H9 (cell line): ENCODE data around the gene ASTN2. TPM values are rescaled to one million over a fixed set of nuclear protein-coding genes. Genes with fewer than 3 reads are reported as not detected.

Experiments used
- DNase-seq: peaks from one replicate; pipeline ENCODE4 v3.0.0-alpha.2; 2017
- H2AFZ ChIP-seq: one replicate; pipeline ENCODE4 v1.6.1; 2013; ENCODE audit warnings: mild to moderate bottlenecking, low read length, control low read depth, moderate library complexity
- H2AK5ac ChIP-seq: 2 replicates; pipeline ENCODE4 v1.6.1; 2013; ENCODE audit warnings: low read length, control low read depth, mixed read lengths; ENCODE audit not compliant: insufficient read length
- H2BK120ac ChIP-seq: one replicate; pipeline ENCODE4 v1.6.1; 2013; ENCODE audit warnings: low read depth, mild to moderate bottlenecking, low read length, control low read depth, inconsistent platforms; ENCODE audit not compliant: poor library complexity, severe bottlenecking
- H2BK12ac ChIP-seq: 2 replicates; pipeline ENCODE4 v1.6.1; 2013; ENCODE audit warnings: low read length, control low read depth, mixed read lengths, low read depth; ENCODE audit not compliant: insufficient read length
- H2BK15ac ChIP-seq: 2 replicates; pipeline ENCODE4 v1.6.1; 2013; ENCODE audit warnings: low read depth, low read length, control low read depth
- H2BK20ac ChIP-seq: one replicate; pipeline ENCODE4 v1.6.1; 2013; ENCODE audit warnings: low read depth, mild to moderate bottlenecking, low read length, control low read depth, inconsistent platforms; ENCODE audit not compliant: poor library complexity, severe bottlenecking
- H2BK5ac ChIP-seq: 2 replicates; pipeline ENCODE4 v1.6.1; 2013; ENCODE audit warnings: low read length, control low read depth, mixed read lengths; ENCODE audit not compliant: insufficient read length
- H3K14ac ChIP-seq: 2 replicates; pipeline ENCODE4 v1.6.1; 2013; ENCODE audit warnings: low read length, control low read depth; ENCODE audit not compliant: insufficient read depth
- H3K18ac ChIP-seq: 2 replicates; pipeline ENCODE4 v1.6.1; 2013; ENCODE audit warnings: low read depth, mild to moderate bottlenecking, mixed read lengths, low read length, control low read depth; ENCODE audit not compliant: insufficient read length
- H3K23ac ChIP-seq: 2 replicates; pipeline ENCODE4 v1.6.1; 2013; ENCODE audit warnings: low read length, control low read depth, mixed read lengths, low read depth; ENCODE audit not compliant: insufficient read length
- H3K23me2 ChIP-seq: 2 replicates; pipeline ENCODE4 v1.6.1; 2013; ENCODE audit warnings: low read depth, mild to moderate bottlenecking, mixed read lengths, low read length, control low read depth; ENCODE audit not compliant: insufficient read length, poor library complexity, severe bottlenecking
- H3K27ac ChIP-seq: 2 replicates; pipeline ENCODE4 v1.5.1; 2013; ENCODE audit warnings: low read length, control low read depth, mixed read lengths, low read depth; ENCODE audit not compliant: insufficient read length
- H3K27me3 ChIP-seq: 2 replicates; pipeline ENCODE4 v1.6.1; 2013; ENCODE audit warnings: low read length, control low read depth, inconsistent platforms; ENCODE audit not compliant: insufficient read depth
- H3K4ac ChIP-seq: 2 replicates; pipeline ENCODE4 v1.6.1; 2013; ENCODE audit warnings: low read depth, mild to moderate bottlenecking, control low read depth, inconsistent platforms, low read length, moderate library complexity
- H3K4me1 ChIP-seq: 2 replicates; pipeline ENCODE4 v1.6.1; 2013; ENCODE audit warnings: low read length, control low read depth, inconsistent platforms; ENCODE audit not compliant: insufficient read depth
- H3K4me2 ChIP-seq: 2 replicates; pipeline ENCODE4 v1.6.1; 2013; ENCODE audit warnings: low read length, control low read depth, mixed read lengths; ENCODE audit not compliant: insufficient read length, insufficient read depth
- H3K56ac ChIP-seq: 2 replicates; pipeline ENCODE4 v1.6.1; 2013; ENCODE audit warnings: low read depth, mild to moderate bottlenecking, mixed read lengths, low read length, control low read depth; ENCODE audit not compliant: insufficient read length
- H3K79me1 ChIP-seq: 2 replicates; pipeline ENCODE4 v1.6.1; 2013; ENCODE audit warnings: low read depth, mild to moderate bottlenecking, moderate library complexity, low read length, control low read depth, inconsistent platforms; ENCODE audit not compliant: insufficient read depth, poor library complexity, severe bottlenecking
- H3K79me2 ChIP-seq: 2 replicates; pipeline ENCODE4 v1.6.1; 2013; ENCODE audit warnings: low read length, control low read depth, inconsistent platforms; ENCODE audit not compliant: insufficient read depth
- H3K9ac ChIP-seq: 2 replicates; pipeline ENCODE4 v1.6.1; 2013; ENCODE audit warnings: low read length, control low read depth, mixed read lengths; ENCODE audit not compliant: insufficient read length; ENCODE audit errors: extremely low read depth
- H3K9me3 ChIP-seq: one replicate; pipeline ENCODE4 v1.6.1; 2013; ENCODE audit warnings: low read depth, low read length, inconsistent platforms; ENCODE audit not compliant: control insufficient read depth
- H3T11ph ChIP-seq: one replicate; pipeline ENCODE4 v1.6.1; 2013; ENCODE audit warnings: mild to moderate bottlenecking, low read length, control low read depth, inconsistent platforms
- H4K20me1 ChIP-seq: one replicate; pipeline ENCODE4 v1.6.1; 2013; ENCODE audit not compliant: control insufficient read depth, insufficient read length, insufficient read depth
- H4K5ac ChIP-seq: 2 replicates; pipeline ENCODE4 v1.6.1; 2013; ENCODE audit warnings: low read depth, mild to moderate bottlenecking, mixed read lengths, low read length, control low read depth; ENCODE audit not compliant: insufficient read length
- H4K8ac ChIP-seq: replicated peaks from 2 replicates; pipeline ENCODE4 v1.6.1; 2013; ENCODE audit warnings: low read length, control low read depth, mixed read lengths, low read depth; ENCODE audit not compliant: insufficient read length
- H4K91ac ChIP-seq: 2 replicates; pipeline ENCODE4 v1.6.1; 2013; ENCODE audit warnings: low read depth, mild to moderate bottlenecking, moderate library complexity, mixed read lengths, low read length, control low read depth; ENCODE audit not compliant: insufficient read length
- H3K27ac Mint-ChIP-seq, 3 experiments: 2 replicates in 2 of 3; 3 replicates in 1 of 3; pipeline ENCODE4 v1.8.0; 2020 to 2021; ENCODE audit warnings: mixed read lengths in 3 of 3, mild to moderate bottlenecking in 1 of 3, moderate library complexity in 1 of 3
- H3K27me3 Mint-ChIP-seq: 2 replicates; pipeline ENCODE4 v1.8.0; 2021; ENCODE audit warnings: low read depth, mild to moderate bottlenecking, moderate library complexity, mixed read lengths
- H3K36me3 Mint-ChIP-seq, 3 experiments: 2 replicates in 2 of 3; 3 replicates in 1 of 3; pipeline ENCODE4 v1.8.0; 2020 to 2021; ENCODE audit warnings: low read depth in 3 of 3, mixed read lengths in 3 of 3; ENCODE audit not compliant: insufficient read depth in 1 of 3
- H3K4me1 Mint-ChIP-seq, 2 experiments: 2 replicates each; pipeline ENCODE4 v1.8.0; 2020; ENCODE audit warnings: mixed read lengths in 2 of 2
- H3K4me3 Mint-ChIP-seq, 2 experiments: 2 replicates in 1 of 2; 3 replicates in 1 of 2; pipeline ENCODE4 v1.8.0; 2020 to 2021; ENCODE audit warnings: mild to moderate bottlenecking in 2 of 2, mixed read lengths in 2 of 2, moderate library complexity in 1 of 2
- H3K9me3 Mint-ChIP-seq, 2 experiments: 2 replicates in 1 of 2; 3 replicates in 1 of 2; pipeline ENCODE4 v1.8.0; 2020; ENCODE audit warnings: mild to moderate bottlenecking in 2 of 2, mixed read lengths in 2 of 2, moderate library complexity in 1 of 2
- WGBS: extraction: QIAGEN DNeasy Blood & Tissue Kit; methylation state at CpG from one replicate; pipeline ENCODE4 v1.1.7; 2013; ENCODE audit warnings: missing lambda C conversion rate, low lambda C conversion rate, mixed read lengths; ENCODE audit not compliant: insufficient read length; ENCODE audit errors: extremely low coverage; 5-methylcytosine and 5-hydroxymethylcytosine counted together
- total RNA-seq: library from RNA; stranded (reverse); gene quantifications from 2 replicates; pipeline ENCODE4 v1.2.1, GENCODE V29; 2021
- TF ChIP-seq, protein P1 (sequence below): fragments of 200-600 bp; sonication (generic); conservative IDR thresholded peaks from 3 replicates; pipeline ENCODE4 v1.8.0; 2021; ENCODE audit warnings: antibody characterized with exemption, mild to moderate bottlenecking

Gene ASTN2
- total RNA-seq, 1 experiment from 2014 or later = 9.7 TPM

DNA sequence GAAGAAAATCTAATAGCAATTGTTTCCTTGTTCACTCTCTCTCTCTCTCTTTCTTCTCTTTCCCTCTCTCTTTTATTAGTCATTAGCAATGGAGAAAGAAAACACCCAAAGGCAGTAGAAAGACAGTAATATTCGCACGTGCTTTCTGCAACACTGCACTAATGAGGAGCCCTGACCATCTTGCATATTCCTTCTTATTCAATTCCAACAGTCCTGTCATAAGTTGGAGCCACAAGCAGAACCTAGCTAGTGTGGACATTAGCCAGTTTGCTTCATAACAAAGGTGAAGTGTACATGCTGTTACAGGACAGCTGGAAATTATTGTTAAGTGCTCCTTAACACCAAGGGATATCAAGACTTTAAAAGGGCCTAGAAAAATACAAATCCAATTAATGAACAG is 664.3 kb downstream of the ASTN2 start:
- Histone ChIP-seq H2BK12ac (no peak overlapping the region), H4K5ac (no peak overlapping the region)

More for the DNA sequence above, 664.3 kb downstream of the ASTN2 start:
- no peaks in the 10 kb centered on the region for H3K27me3 ChIP-seq
- no peaks in the 10 kb centered on the region for H3K9me3 ChIP-seq
- H3K9ac ChIP-seq = no peak overlapping the region
- no peaks in the 10 kb centered on the region for H3K23me2 ChIP-seq
- no peak overlapping the region for H3K56ac ChIP-seq
- no peak overlapping the region for H3T11ph ChIP-seq
- no peak overlapping the region for H2BK5ac ChIP-seq
- no peak overlapping the region for H4K91ac ChIP-seq
- no peak overlapping the region for H4K8ac ChIP-seq
- peak overlapping the region in 1 of 3 experiments; percentile 10; a peak in 1 of 7 replicates for H3K27ac Mint-ChIP-seq
- H2AK5ac ChIP-seq = no peak overlapping the region
- no peak overlapping the region for H3K14ac ChIP-seq
- no peak overlapping the region for H3K4ac ChIP-seq
- no peaks in the 10 kb centered on the region; the same call in 1 of the 2 replicates for H3K4me1 ChIP-seq
- peaks cover 2% of the 10 kb centered on the region in 2 experiments for H3K9me3 Mint-ChIP-seq
- H3K79me1 ChIP-seq = no peaks in the 10 kb centered on the region
- no peak for DNase-seq
- TF ChIP-seq, protein P1, sequence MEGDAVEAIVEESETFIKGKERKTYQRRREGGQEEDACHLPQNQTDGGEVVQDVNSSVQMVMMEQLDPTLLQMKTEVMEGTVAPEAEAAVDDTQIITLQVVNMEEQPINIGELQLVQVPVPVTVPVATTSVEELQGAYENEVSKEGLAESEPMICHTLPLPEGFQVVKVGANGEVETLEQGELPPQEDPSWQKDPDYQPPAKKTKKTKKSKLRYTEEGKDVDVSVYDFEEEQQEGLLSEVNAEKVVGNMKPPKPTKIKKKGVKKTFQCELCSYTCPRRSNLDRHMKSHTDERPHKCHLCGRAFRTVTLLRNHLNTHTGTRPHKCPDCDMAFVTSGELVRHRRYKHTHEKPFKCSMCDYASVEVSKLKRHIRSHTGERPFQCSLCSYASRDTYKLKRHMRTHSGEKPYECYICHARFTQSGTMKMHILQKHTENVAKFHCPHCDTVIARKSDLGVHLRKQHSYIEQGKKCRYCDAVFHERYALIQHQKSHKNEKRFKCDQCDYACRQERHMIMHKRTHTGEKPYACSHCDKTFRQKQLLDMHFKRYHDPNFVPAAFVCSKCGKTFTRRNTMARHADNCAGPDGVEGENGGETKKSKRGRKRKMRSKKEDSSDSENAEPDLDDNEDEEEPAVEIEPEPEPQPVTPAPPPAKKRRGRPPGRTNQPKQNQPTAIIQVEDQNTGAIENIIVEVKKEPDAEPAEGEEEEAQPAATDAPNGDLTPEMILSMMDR = no peak
- no peaks in the 10 kb centered on the region for H4K20me1 ChIP-seq
- no peak overlapping the region for H2AFZ ChIP-seq
- no peak overlapping the region for H3K4me2 ChIP-seq
- H3K4me1 Mint-ChIP-seq = peaks cover 14 to 16% of the 10 kb centered on the region in 2 experiments
- no peak overlapping the region for H2BK20ac ChIP-seq
- H3K4me3 Mint-ChIP-seq = no peak overlapping the region
- no peak overlapping the region for H3K27ac ChIP-seq
- no peak overlapping the region for H3K23ac ChIP-seq
- WGBS = no CpG with 5 or more reads among the region's 2 CpGs
- H3K36me3 Mint-ChIP-seq = peaks cover 0 to 2% (median under 1%) of the 10 kb centered on the region in 3 experiments; a peak in 1 of 7 replicates
- H2BK15ac ChIP-seq = no peak overlapping the region
- no peak overlapping the region for H2BK120ac ChIP-seq
- H3K18ac ChIP-seq = no peak overlapping the region
- H3K79me2 ChIP-seq = no peaks in the 10 kb centered on the region
- H3K27me3 Mint-ChIP-seq = peaks cover 1% of the 10 kb centered on the region; the same call in 1 of the 2 replicates
